GM18951 (cell line): ENCODE results near the gene SLC51B.

ENCODE experiments used
- POLR2A ChIP-seq: IDR thresholded peaks from 4 replicates; pipeline ENCODE4 v1.6.1; 2011; ENCODE audit warnings: mild to moderate bottlenecking; ENCODE audit not compliant: insufficient read length, insufficient read depth; ENCODE audit errors: extremely low read depth
- in situ Hi-C: fragments of 300-500 bp; cut with MboI; formaldehyde crosslinking; loops from one replicate; pipeline ENCODE4 v1.12.0; 2022; ENCODE audit warnings: low sequenced_read_pairs, mixed read lengths, inconsistent platforms; ENCODE audit not compliant: unreplicated experiment

SLC51B gene

GRCh38 chr15:65076486-65077290 is 31.5 kb downstream of the SLC51B start, which contains the start of gene KBTBD13:
Gene KBTBD13 (plus strand): TSS chr15:65076746. CDS start chr15:65076816, 70 bp downstream.
- in situ Hi-C loops, result no loop called here
- no peak for TF ChIP-seq POLR2A

GRCh38 chr15:65077291-65077980 is 32.2 kb downstream of the SLC51B start:
- in situ Hi-C loops, result no loop called here
- no peak for TF ChIP-seq POLR2A

GRCh38 chr15:65077981-65078352 is 32.8 kb downstream of the SLC51B start:
- in situ Hi-C loops, result no loop called here
- TF ChIP-seq POLR2A, result no peak

- in situ Hi-C loops, result no loop called here
- TF ChIP-seq POLR2A, result no peak
These were observed 34.4 kb downstream of the SLC51B start for GRCh38 chr15:65079580-65079979.

- no peak for TF ChIP-seq POLR2A
- in situ Hi-C loops, result no loop called here
These were observed 36.1 kb downstream of the SLC51B start for GRCh38 chr15:65081270-65081669.

- TF ChIP-seq POLR2A, result no peak
- in situ Hi-C loops, result no loop called here
These were observed 36.6 kb downstream of the SLC51B start for GRCh38 chr15:65081758-65082157.

GRCh38 chr15:65082303-65082953 is 37.2 kb downstream of the SLC51B start:
- in situ Hi-C loops, result no loop called here
- TF ChIP-seq POLR2A, result no peak

- no peak for TF ChIP-seq POLR2A
- in situ Hi-C loops, result no loop called here
These were observed 38.1 kb downstream of the SLC51B start for GRCh38 chr15:65083262-65083701.

GRCh38 chr15:65084500-65085206 is 39.5 kb downstream of the SLC51B start:
- no peak for TF ChIP-seq POLR2A
- in situ Hi-C loops, result no loop called here

GRCh38 chr15:65085207-65085753 is 40.1 kb downstream of the SLC51B start:
- in situ Hi-C loops, result no loop called here
- TF ChIP-seq POLR2A, result no peak

- in situ Hi-C loops, result no loop called here
- TF ChIP-seq POLR2A, result no peak
These were observed 40.9 kb downstream of the SLC51B start for GRCh38 chr15:65085990-65086679.

GRCh38 chr15:65086680-65087111 is 41.5 kb downstream of the SLC51B start:
- in situ Hi-C loops, result no loop called here
- TF ChIP-seq POLR2A, result no peak
